Kasumi-1 (cell line): ENCODE data around the gene EML4.
A peak's percentile ranks its signal among the peaks of the same experiment; 100 is the strongest.
"Not testable (repeated sequence)": the region's sequence is repeated elsewhere in the genome, so short reads cannot be mapped to it uniquely, and the experiment has no call there.

Source experiments
- DNase-seq, 2 experiments: peaks; one replicate each; lab custom pipeline; 2025; lab: John Stamatoyannopoulos, UW

Gene EML4

GRCh38 chr2:42353792-42354429, 184.8 kb downstream of the EML4 start:
- no peak for DNase-seq

GRCh38 chr2:42359304-42359964, 190.3 kb downstream of the EML4 start:
- peak in 1 of 2 experiments; percentile 10 for DNase-seq

GRCh38 chr2:42359965-42360483, 190.9 kb downstream of the EML4 start:
- peak; percentile 46 to 53 for DNase-seq

- no peak for DNase-seq
These were observed 191.3 kb downstream of the EML4 start for GRCh38 chr2:42360493-42360889.

- DNase-seq: peak; percentile 93 to 95
These were observed 192.0 kb downstream of the EML4 start, which contains the start of gene COX7A2L for GRCh38 chr2:42360890-42361727. Gene COX7A2L, minus strand, starts transcription at chr2:42361217. Its CDS starts 56 bp downstream, at chr2:42361161.

GRCh38 chr2:42361728-42362283, 192.7 kb downstream of the EML4 start:
- no peak for DNase-seq

GRCh38 chr2:42363413-42363812, 194.3 kb downstream of the EML4 start:
- no peak for DNase-seq

- no peak for DNase-seq
These were observed 195.5 kb downstream of the EML4 start for GRCh38 chr2:42364658-42365057.

- no peak for DNase-seq
These were observed 197.3 kb downstream of the EML4 start for GRCh38 chr2:42366411-42366810.

- DNase-seq: no peak
These were observed 198.7 kb downstream of the EML4 start for GRCh38 chr2:42367835-42368234.

GRCh38 chr2:42368817-42369531, 199.8 kb downstream of the EML4 start:
- DNase-seq: no peak

- DNase-seq: no peak
These were observed 200.5 kb downstream of the EML4 start for GRCh38 chr2:42369532-42370229.

- no peak for DNase-seq
These were observed 202.7 kb downstream of the EML4 start for GRCh38 chr2:42371611-42372473.

GRCh38 chr2:42372474-42373200, 203.5 kb downstream of the EML4 start:
- no peak for DNase-seq

GRCh38 chr2:42376758-42377157, 207.6 kb downstream of the EML4 start:
- no peak for DNase-seq

- no peak for DNase-seq
These were observed 209.3 kb downstream of the EML4 start for GRCh38 chr2:42378415-42378814.

GRCh38 chr2:42380026-42380425, 210.9 kb downstream of the EML4 start:
- not testable (repeated sequence) for DNase-seq

- no peak for DNase-seq
These were observed 213.0 kb downstream of the EML4 start for GRCh38 chr2:42382144-42382543.
